Neural cell (in vitro differentiated cells): ENCODE measurements around the gene MLST8.
A peak's percentile ranks its signal among the peaks of the same experiment; 100 is the strongest.

Experiments
- EZH2 ChIP-seq: fragments of 200-600, 300-800 bp; shearing (Covaris generic), sonication (generic); IDR thresholded peaks from 2 replicates; pipeline ENCODE4 v1.6.1; 2014; ENCODE audit warnings: antibody characterized with exemption, low read length, borderline replicate concordance, mild to moderate bottlenecking; ENCODE audit not compliant: insufficient read depth, poor library complexity, severe bottlenecking
- POLR2AphosphoS5 ChIP-seq: IDR thresholded peaks from 2 replicates; pipeline ENCODE4 v1.6.1; 2012
- TF ChIP-seq, protein P1 (sequence below): fragments of 450-650 bp; IDR thresholded peaks from 2 replicates; pipeline ENCODE4 v1.5.1; 2014; ENCODE audit warnings: antibody characterized with exemption, mild to moderate bottlenecking, moderate library complexity; ENCODE audit not compliant: poor library complexity, severe bottlenecking
- TF ChIP-seq, protein P2 (sequence below): IDR thresholded peaks from 2 replicates; pipeline ENCODE4 v1.6.1; 2012; ENCODE audit warnings: borderline replicate concordance

DNA sequence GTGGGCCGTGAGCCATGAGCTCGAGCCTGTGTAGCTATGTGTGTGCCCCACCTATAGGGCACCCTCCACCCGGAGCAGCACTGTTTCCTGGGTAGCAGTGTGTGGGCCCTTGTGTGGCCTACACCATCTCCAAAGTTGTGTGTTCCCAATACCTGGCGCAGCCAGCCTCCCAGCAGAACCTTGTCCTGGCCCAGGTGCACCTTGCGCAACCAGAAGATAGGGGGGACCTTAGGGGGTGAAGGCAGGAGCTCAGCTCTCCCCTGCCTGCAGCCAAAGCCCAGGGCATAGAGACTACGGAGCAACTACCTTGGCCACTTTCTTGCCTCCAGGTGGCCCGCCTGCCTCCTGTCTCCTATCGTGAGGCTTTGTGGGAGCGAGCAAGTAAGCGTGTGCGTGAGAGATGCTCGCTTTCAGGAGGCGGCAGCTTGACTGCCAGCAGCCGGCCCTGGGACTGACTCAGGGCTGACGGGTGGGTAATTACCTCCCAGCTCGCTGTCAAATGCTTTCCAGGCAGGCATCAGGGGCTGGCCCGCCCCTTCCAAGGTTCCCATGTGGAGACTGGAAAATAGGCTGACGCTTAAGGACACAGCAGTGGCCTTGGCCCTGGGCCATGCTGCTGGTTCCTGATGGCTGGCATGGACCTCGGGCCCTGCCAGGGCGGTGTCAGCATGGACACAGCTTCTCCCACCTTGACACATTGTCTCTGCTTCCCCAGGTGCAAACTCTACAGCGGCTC is 30.7 kb upstream of the MLST8 start:
- TF ChIP-seq, protein P1, sequence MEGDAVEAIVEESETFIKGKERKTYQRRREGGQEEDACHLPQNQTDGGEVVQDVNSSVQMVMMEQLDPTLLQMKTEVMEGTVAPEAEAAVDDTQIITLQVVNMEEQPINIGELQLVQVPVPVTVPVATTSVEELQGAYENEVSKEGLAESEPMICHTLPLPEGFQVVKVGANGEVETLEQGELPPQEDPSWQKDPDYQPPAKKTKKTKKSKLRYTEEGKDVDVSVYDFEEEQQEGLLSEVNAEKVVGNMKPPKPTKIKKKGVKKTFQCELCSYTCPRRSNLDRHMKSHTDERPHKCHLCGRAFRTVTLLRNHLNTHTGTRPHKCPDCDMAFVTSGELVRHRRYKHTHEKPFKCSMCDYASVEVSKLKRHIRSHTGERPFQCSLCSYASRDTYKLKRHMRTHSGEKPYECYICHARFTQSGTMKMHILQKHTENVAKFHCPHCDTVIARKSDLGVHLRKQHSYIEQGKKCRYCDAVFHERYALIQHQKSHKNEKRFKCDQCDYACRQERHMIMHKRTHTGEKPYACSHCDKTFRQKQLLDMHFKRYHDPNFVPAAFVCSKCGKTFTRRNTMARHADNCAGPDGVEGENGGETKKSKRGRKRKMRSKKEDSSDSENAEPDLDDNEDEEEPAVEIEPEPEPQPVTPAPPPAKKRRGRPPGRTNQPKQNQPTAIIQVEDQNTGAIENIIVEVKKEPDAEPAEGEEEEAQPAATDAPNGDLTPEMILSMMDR = peak; percentile 40
- TF ChIP-seq EZH2 = no peak
- TF ChIP-seq POLR2AphosphoS5 = peak; percentile 59
- TF ChIP-seq, protein P2, sequence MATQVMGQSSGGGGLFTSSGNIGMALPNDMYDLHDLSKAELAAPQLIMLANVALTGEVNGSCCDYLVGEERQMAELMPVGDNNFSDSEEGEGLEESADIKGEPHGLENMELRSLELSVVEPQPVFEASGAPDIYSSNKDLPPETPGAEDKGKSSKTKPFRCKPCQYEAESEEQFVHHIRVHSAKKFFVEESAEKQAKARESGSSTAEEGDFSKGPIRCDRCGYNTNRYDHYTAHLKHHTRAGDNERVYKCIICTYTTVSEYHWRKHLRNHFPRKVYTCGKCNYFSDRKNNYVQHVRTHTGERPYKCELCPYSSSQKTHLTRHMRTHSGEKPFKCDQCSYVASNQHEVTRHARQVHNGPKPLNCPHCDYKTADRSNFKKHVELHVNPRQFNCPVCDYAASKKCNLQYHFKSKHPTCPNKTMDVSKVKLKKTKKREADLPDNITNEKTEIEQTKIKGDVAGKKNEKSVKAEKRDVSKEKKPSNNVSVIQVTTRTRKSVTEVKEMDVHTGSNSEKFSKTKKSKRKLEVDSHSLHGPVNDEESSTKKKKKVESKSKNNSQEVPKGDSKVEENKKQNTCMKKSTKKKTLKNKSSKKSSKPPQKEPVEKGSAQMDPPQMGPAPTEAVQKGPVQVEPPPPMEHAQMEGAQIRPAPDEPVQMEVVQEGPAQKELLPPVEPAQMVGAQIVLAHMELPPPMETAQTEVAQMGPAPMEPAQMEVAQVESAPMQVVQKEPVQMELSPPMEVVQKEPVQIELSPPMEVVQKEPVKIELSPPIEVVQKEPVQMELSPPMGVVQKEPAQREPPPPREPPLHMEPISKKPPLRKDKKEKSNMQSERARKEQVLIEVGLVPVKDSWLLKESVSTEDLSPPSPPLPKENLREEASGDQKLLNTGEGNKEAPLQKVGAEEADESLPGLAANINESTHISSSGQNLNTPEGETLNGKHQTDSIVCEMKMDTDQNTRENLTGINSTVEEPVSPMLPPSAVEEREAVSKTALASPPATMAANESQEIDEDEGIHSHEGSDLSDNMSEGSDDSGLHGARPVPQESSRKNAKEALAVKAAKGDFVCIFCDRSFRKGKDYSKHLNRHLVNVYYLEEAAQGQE = no peak
